NCI-H187 treated with DMSO at 0.1 percent for 48 hours (cell line): ENCODE results near the gene PKD1L1.
"Not testable (repeated sequence)": the region's sequence is repeated elsewhere in the genome, so short reads cannot be mapped to it uniquely, and the experiment has no call there.

Experiments
- DNase-seq: peaks from one replicate; lab custom pipeline; 2025; lab: John Stamatoyannopoulos, UW

PKD1L1 gene

GRCh38 chr7:47818796-47819606 lies 129.3 kb downstream of the PKD1L1 start:
- no peak for DNase-seq

GRCh38 chr7:47817917-47818316 lies 130.3 kb downstream of the PKD1L1 start:
- no peak for DNase-seq

DNA sequence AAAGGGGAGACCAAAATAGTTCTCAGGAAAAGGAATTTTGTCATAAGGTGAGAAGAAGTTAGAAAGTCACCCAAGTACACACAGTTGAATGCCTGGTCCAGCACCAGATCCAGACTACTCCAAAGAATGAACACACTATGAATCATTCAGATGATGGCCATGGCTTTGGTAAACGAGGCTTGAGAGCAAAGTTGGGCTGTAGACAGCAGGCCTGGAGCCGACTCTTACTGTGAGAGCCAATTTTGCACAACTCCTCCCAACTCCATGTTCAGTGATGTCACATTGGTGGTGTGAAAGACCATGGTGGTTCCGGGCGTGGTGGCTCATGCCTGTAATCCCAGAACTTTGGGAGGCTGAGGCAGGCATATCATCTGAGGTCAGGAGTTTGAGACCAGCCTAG lies 131.6 kb downstream of the PKD1L1 start:
- DNase-seq = no peak

GRCh38 chr7:47815867-47816266 lies 132.4 kb downstream of the PKD1L1 start:
- no peak for DNase-seq

- DNase-seq = no peak
Measured at GRCh38 chr7:47814905-47815613, 133.2 kb downstream of the PKD1L1 start.

GRCh38 chr7:47813620-47814260 lies 134.5 kb downstream of the PKD1L1 start:
- DNase-seq = no peak

- DNase-seq = no peak
Measured at GRCh38 chr7:47812429-47813136, 135.7 kb downstream of the PKD1L1 start.

DNA sequence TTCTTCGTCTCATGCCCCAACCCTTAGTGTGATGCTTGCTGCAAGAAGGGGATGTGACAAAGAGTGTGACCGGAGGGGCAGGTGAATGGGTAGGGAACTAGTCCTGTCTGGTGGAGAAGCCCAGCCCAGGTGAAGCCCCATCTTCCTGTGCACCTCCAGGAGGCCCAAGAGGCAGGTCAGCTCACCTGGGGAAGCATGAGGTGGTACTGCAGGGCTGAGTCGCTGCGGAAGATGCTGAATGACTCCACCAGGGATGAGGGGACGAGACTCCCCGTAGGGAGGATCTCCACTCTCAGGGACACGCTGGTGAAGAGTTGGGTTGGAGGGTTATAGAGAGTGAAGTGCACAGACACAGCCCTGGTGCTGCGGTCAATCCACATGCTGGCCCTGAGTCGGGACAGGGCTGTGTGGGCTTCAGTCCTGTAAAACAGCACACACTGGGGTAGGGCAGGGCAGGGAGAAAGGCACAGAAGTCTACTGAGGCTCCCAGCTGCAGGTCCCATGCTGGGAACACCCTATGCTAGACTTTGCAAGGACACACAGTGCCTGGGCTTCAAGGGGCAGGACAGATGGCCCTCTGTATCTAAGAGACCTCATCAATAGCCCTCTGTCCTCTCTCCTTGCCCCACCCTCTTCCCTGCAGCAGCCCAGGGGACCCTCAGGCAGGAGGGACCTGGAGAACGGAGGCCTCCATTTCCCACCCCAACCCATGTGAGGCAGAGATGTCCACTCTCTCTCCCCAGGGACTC lies 136.5 kb downstream of the PKD1L1 start:
- no peak for DNase-seq

DNA sequence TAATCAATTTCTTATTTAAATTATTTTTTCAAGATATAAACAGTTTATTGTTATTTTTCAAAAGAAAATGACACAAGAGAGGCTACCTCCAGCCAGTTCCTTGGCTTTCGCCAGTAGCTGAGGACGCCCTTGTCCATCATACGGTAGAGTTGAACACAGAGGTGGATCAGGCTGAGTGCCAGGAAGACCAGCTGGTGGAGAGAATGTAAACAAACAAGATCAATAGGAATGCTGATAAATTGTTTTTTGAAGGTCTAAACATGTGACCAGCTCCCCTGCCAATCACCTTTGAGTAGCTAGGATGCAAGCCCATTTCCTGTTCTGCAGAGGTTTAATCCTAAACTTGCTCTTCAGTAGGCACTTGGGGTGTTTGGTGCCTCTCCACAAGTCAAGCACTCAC lies 138.9 kb downstream of the PKD1L1 start:
- no peak for DNase-seq

GRCh38 chr7:47808321-47808720 lies 139.9 kb downstream of the PKD1L1 start:
- DNase-seq = no peak

DNA sequence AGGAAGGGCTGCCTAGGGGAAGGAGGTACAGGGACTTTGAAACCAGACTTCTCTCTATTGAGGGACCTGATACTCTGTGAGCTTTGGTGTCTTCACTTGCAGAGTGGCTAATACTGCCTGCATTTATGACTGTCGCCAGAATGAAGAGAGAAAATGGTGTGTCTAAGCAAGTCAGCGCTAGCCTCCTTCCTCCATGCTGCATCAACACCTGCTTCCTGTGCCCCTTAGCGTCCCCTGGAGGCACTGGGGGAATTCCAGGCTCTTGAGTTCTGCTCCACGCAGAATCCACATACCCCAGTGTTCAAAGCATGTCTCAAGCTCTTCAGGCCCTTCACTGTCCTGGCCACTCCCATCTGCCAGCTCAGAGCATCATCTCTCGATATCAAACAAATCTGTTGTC lies 140.5 kb downstream of the PKD1L1 start:
- DNase-seq = no peak

DNA sequence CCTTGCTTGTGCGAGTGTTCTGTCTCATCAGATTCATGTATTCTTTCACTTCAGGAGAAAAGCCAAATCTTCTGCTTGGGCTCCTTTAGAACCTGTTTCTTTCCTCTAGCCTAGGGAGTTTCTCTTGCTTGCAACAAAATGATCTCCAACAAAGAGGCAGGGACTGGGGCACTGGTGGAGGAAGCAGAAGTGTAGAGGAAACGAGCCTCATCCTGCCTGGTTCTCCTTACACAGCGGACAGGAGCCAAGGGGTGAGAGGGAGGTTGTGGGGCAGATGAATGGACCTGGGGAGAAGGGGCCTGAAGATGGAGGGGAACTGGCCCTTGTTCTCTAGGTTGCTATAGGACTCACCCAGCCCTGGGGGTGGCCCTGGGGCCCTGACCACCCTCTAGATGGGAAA lies 141.1 kb downstream of the PKD1L1 start:
- DNase-seq = no peak

- no peak for DNase-seq
Measured at GRCh38 chr7:47806701-47807103, 141.6 kb downstream of the PKD1L1 start.

DNA sequence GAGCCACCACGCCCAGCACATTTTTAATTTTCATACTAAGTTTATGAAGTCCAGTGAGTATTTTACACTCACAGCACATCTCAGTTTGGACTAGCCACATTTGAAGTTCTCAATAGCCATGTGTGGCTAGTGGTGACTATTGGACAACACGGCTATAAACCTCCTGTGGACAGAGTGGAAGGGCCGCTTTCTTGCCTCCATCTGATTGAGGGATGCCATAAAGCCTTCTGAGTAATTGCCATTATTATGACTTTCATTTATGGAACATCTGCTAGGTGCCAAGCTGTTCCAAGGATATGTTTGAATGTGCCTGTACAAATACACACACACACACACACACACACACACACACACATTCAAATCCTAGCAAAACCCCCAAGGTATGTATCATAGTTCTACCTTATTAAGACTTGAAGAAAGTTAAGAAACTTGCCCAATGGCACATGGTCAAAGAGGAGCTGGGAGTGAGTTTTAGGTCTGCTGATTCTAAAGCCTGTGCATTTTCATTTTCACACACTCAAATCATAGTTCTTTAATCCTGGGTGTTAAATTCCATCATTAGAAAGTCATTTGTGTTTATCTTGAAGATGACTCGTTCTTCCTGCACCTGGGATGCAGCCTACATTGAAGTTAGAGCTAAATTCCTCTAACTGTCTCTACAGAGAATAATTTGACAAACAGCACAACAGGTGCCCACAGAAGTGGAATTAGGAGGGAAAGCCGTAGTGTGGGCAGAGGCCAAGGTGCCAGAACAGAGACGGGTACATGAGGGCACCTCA lies 143.3 kb downstream of the PKD1L1 start:
- DNase-seq = no peak

DNA sequence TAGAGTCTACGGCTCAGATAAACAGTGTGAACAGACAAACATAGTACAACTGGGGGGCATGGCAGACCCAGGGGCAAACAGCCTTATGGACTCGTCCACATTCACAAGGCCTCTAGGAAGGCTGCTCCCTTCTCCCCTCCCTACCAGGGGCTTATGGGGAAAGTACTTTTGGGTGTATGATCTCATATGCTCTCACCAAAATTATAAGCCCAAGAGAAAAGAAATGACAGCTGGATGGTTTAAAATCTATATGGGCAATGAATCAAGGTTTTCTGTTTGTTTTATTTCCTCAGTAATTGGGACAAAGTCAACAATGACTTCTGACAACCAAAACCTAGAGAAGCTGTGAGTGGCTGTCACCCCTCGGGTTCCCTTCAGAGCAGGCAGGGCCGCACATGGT lies 144.4 kb downstream of the PKD1L1 start:
- no peak for DNase-seq

DNA sequence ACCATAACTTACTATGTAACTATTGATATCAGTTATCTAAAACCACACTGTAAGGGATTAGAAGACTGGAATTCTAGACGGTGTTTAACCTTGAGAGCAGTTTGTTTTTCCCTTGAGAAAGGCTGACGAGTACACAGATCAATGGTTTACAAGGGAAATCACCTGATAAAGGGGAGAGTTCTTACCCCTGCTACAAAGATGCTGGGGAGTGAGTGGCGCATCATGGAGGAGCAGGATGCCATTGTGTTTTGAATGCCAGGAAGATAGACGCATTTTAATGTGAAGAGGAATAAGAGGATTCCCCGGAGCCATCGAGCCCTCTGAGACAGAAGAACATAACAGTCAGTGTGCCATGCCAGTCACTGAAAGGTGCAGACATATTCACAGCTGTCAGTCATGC lies 145.2 kb downstream of the PKD1L1 start:
- DNase-seq = no peak

GRCh38 chr7:47801423-47801822 lies 146.8 kb downstream of the PKD1L1 start:
- DNase-seq = no peak

DNA sequence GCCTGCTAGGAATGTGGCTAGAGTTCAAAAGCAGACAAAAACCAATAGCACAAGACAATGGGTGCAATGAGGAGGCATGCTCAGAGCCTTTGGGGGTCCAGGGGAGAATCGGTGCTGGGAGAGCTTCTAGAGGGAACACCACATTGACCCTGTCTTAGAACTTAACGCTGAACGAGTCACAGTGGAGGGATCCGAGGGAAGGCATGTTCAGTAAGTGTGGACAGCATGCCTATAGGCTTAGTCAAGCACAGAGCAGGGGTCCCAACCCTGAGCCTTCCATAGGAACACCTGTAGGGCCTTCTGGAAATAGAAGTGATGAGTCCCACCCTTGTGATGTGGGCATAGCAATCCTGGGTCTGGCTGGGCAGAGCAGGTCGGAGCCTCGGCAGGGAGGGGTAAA lies 148.7 kb downstream of the PKD1L1 start:
- DNase-seq = no peak

- no peak for DNase-seq
Measured at GRCh38 chr7:47796347-47796746, 151.9 kb downstream of the PKD1L1 start.

DNA sequence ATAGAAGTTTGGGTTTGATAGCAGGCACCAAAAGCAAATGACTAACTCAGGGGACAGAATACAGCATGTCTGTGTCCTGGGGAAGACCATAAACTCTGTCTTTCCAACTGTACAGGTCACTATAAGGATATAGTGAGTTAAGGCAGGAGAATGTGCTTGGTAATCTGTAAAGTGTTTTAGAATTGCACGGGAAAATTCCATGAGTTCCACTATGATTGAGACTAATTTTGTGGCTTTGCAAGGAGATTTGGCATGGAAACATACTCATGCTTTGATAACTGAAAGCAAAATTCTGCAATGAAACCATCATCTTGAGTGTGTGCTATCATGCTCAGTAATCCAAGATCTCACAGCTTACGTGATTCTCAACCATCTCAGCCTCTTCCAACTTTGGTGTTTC lies 152.6 kb downstream of the PKD1L1 start:
- DNase-seq = no peak

GRCh38 chr7:47795126-47795525 lies 153.1 kb downstream of the PKD1L1 start:
- DNase-seq = not testable (repeated sequence)
